Activated gamma-delta T cell treated with Interleukin-2 at 50 U/mL for 16 hours (primary cell): ENCODE measurements around the gene ECE1.
"Not testable (repeated sequence)": the region's sequence is repeated elsewhere in the genome, so short reads cannot be mapped to it uniquely, and the experiment has no call there.

ENCODE experiments used
- DNase-seq: peaks from one replicate; pipeline ENCODE4 v3.0.0-alpha.2; 2020

The ECE1 gene

DNA sequence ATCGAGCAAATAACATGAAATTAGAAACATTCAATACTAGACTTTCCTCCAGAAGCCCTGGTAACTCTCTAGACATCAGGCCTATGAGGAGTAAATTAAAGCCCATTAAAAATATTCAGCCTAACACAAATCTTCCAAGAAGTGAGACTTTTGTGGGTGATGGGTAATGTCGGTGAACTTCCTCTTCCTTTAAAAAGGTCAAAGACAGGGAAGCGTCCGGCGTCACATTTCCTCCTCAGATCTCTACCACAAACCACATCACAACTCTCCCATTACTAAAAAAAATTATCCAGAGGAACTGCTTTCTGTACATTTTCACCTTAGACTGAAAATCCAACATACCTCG is 115.0 kb downstream of the ECE1 start:
- no peak for DNase-seq

DNA sequence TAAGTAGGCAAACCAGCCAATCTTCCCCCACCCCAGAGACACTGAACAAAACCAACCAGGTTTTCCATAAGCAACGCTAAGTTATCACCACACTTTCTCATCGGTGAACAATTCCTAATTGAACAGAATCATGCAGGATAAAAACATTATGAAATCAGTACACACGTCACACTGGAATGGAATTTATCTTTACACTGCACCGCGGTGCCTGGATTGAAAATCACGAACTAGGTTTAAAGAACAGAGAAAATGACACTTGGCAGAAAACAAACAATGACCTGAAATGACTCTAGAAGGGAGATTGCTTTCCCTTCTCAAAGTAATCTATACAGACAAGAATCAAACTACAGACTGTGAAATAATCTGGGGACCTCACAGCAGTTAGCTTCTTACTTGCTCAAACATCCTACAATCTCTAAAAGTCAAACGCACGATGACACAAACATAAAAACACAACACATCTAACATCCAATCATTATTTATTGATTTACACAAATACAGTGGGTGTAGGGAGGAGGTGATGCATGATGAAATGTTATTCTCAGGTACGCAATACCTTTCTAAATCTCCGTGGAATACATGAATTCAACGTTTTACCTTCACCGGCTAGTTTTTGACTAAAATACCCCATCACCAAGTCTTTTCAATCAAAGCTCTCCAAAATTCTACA is 115.5 kb downstream of the ECE1 start:
- DNase-seq, result no peak

DNA sequence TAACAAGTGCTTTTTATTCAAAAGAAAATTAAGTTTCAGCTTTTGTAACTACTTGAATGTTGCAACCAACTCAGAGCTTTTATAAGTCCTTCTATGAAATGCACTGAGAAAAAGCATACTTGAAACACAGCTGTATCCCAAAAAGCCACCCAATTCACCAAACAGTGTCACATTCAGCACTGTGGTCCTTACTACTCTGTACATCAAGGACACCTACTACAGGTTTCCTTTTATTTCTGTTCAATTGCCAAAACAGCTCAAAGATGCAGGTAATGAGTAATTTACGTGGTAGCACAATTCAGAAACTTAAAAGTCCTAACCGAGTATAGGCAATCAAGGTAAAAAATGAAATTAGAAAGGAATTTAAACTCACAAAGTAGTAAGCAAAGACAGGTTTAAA is 116.0 kb downstream of the ECE1 start:
- DNase-seq, result no peak

DNA sequence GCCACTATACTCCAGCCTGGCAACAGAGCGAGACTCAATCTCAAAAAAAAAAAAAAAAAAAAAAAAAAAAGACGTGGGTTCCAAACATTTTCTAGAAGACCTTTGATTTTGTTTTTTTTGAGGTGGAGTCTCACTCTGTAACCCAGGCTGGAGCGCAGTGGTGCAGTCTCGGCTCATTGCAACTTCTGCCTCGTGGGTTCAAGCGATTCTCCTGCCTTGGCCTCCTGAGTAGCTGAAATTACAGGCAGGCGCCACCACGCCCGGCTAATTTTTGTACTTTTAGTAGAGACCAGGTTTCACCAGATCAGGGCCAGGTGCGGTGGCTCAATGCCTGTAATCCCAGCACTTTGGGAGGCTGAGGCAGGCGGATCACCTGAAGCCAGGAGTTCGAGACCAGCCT is 117.2 kb downstream of the ECE1 start:
- not testable (repeated sequence) for DNase-seq

DNA sequence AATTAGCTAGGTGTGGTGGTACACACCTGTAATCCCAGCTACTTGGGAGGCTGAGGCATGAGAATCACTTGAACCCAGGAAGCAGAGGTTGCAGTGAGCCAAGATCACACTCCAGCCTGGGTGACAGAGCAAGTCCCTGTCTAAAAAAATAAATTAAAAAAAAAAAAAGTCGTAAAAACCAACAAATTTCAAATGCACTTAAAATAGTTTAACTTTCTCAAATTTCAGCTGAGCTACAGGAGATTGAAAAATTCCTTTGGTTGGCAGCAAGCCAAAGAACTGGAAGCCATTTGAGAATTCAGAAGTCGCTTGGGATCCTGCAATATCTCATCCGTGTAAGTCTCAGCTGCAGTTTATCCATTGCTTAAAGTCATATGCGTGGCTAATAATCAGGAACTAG is 119.4 kb downstream of the ECE1 start:
- DNase-seq, result not testable (repeated sequence)

DNA sequence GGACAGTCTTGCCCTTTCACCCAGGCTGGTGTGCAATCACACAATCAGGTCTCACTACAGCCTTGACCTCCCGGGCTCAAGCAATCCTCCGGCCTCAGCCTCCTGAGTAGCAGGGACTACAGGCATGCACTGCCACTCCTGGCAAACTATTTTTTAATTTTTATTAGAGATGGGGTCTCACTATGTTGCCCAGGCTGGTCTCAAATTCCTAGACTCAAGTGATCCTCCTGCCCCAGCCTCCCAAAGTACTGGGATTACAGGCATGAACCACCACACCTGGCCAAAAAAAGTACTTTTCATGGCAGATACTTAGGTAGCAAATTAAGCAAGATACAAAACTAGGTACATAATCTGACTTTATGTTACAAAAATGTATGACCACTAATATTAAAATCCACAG is 121.8 kb downstream of the ECE1 start:
- no peak for DNase-seq
